K562 (cell line): ENCODE data around the gene PAFAH1B1. TPM values are rescaled to one million over a fixed set of nuclear protein-coding genes. Genes with fewer than 3 reads are reported as not detected.

Source experiments
- CCAR2 ChIP-seq: fragments of 200-400 bp; formaldehyde crosslinking; IDR thresholded peaks from 2 replicates; pipeline ENCODE4 v1.6.1; 2017; ENCODE audit warnings: mild to moderate bottlenecking, low read depth, low read length
- E2F3 ChIP-seq: fragments of 250-450 bp; sonication (Bioruptor Pico); IDR thresholded peaks from 2 replicates; pipeline ENCODE4 v1.4.0; 2020; ENCODE audit warnings: mild to moderate bottlenecking
- ELF1 ChIP-seq: fragments of 200-800 bp; sonication (Bioruptor generic); IDR thresholded peaks from 2 replicates; pipeline ENCODE4 v1.6.1; 2016; ENCODE audit warnings: missing genetic modification characterization, missing compliant biosample characterization
- ETV1 ChIP-seq: fragments of 450-650 bp; conservative IDR thresholded peaks from 2 replicates; pipeline ENCODE4 v1.6.1; 2016; ENCODE audit warnings: missing genetic modification characterization, control low read depth, low read depth, missing compliant biosample characterization
- FIP1L1 ChIP-seq: fragments of 200-400 bp; formaldehyde crosslinking; IDR thresholded peaks from 2 replicates; pipeline ENCODE4 v1.6.1; 2018; ENCODE audit warnings: mild to moderate bottlenecking, low read depth, low read length; ENCODE audit not compliant: poor library complexity, severe bottlenecking
- FOXA1 ChIP-seq: fragments of 450-650 bp; IDR thresholded peaks from 2 replicates; pipeline ENCODE4 v1.6.1; 2016; ENCODE audit warnings: mild to moderate bottlenecking, borderline replicate concordance
- NR1H2 ChIP-seq: sonication (generic); formaldehyde crosslinking; IDR thresholded peaks from 2 replicates; pipeline ENCODE4 v1.4.0; 2020; ENCODE audit warnings: mild to moderate bottlenecking, missing genetic modification reagents
- NR2F6 ChIP-seq: fragments of 450-650 bp; formaldehyde crosslinking; IDR thresholded peaks from 2 replicates; pipeline ENCODE4 v1.4.0; 2020; ENCODE audit warnings: mild to moderate bottlenecking
- PCBP2 ChIP-seq: fragments of 200-400 bp; formaldehyde crosslinking; IDR thresholded peaks from 2 replicates; pipeline ENCODE4 v1.6.1; 2018; ENCODE audit warnings: low read length, low read depth, mild to moderate bottlenecking, moderate library complexity; ENCODE audit not compliant: poor library complexity, severe bottlenecking
- POLR2H ChIP-seq: IDR thresholded peaks from 2 replicates; pipeline ENCODE4 v1.6.1; 2016; ENCODE audit warnings: missing genetic modification characterization, low read depth, mild to moderate bottlenecking, control low read depth, missing compliant biosample characterization, moderate library complexity
- POLR3A ChIP-seq: IDR thresholded peaks from 2 replicates; pipeline ENCODE4 v1.6.1; 2011; ENCODE audit warnings: borderline replicate concordance, mild to moderate bottlenecking, moderate library complexity; ENCODE audit not compliant: insufficient read length, insufficient read depth; ENCODE audit errors: extremely low read depth
- PRDM10 ChIP-seq: fragments of 450-650 bp; IDR thresholded peaks from 2 replicates; pipeline ENCODE4 v1.6.1; 2018; ENCODE audit not compliant: partially characterized antibody
- ZFP1 ChIP-seq: fragments of 450-650 bp; formaldehyde crosslinking; IDR thresholded peaks from 2 replicates; pipeline ENCODE4 v1.4.0; 2020; ENCODE audit warnings: mild to moderate bottlenecking, mixed read lengths
- ZFX ChIP-seq: sonication (generic); formaldehyde crosslinking; IDR thresholded peaks from 2 replicates; pipeline ENCODE4 v1.8.0; 2022; ENCODE audit warnings: mild to moderate bottlenecking, missing genetic modification reagents, moderate library complexity
- ZNF12 ChIP-seq: sonication (generic); formaldehyde crosslinking; IDR thresholded peaks from 2 replicates; pipeline ENCODE4 v1.4.0; 2020; ENCODE audit warnings: mild to moderate bottlenecking, missing genetic modification reagents
- ZNF436 ChIP-seq: fragments of 250-450, 450-650 bp; sonication (Bioruptor Pico); formaldehyde crosslinking; IDR thresholded peaks from 2 replicates; pipeline ENCODE4 v1.7.0; 2020; ENCODE audit warnings: mild to moderate bottlenecking
- ZNF696 ChIP-seq: fragments of 250-450 bp; sonication (Bioruptor Pico); conservative IDR thresholded peaks from 2 replicates; pipeline ENCODE4 v1.4.0; 2020; ENCODE audit warnings: mild to moderate bottlenecking, moderate library complexity
- ZZZ3 ChIP-seq: fragments of 450-650 bp; IDR thresholded peaks from 2 replicates; pipeline ENCODE4 v1.6.1; 2016; ENCODE audit warnings: antibody characterized with exemption, mild to moderate bottlenecking, moderate library complexity
- polyA plus RNA-seq, 8 experiments: library from polyadenylated mRNA; depleted of rRNA in 4 of 8; stranded (reverse) in 5 of 8; unstranded in 3 of 8; fragments of >200 nt; fragmentation: Nextera tagmentation in 2 of 8; fragmentation: Illumina TruSeq in 1 of 8; extraction: Ambion mirVana in 2 of 8; extraction: Trizol in 1 of 8; gene quantifications; 2 replicates each; pipeline versions ENCODE4 v1.2.1 to v1.2.3, GENCODE V29; 2011 to 2014; ENCODE audit warnings: inconsistent platforms in 1 of 8, missing spikeins in 1 of 8
- total RNA-seq, 7 experiments: library from RNA; depleted of rRNA in 6 of 7; stranded (reverse); fragments of >200 nt in 6 of 7; fragmentation: Illumina TruSeq in 2 of 7; extraction: Trizol in 2 of 7; gene quantifications; 2 replicates each; pipeline versions ENCODE4 v1.2.1 to v1.2.3, GENCODE V29; 2011 to 2021; ENCODE audit warnings: low replicate concordance in 1 of 7
- TF ChIP-seq, protein P1 (sequence below), 2 experiments: fragments of 200-800 bp in 1 of 2; sonication (Bioruptor generic) in 1 of 2; sonication (generic) in 1 of 2; formaldehyde crosslinking in 1 of 2; IDR thresholded peaks in 1 of 2; conservative IDR thresholded peaks in 1 of 2; 2 replicates each; pipeline versions ENCODE4 v1.5.0 to v1.6.1; 2016 to 2020; ENCODE audit warnings: missing compliant biosample characterization in 1 of 2, missing genetic modification characterization in 1 of 2, missing genetic modification reagents in 1 of 2
- TF ChIP-seq, protein P2 (sequence below): fragments of 450-650 bp; IDR thresholded peaks from 2 replicates; pipeline ENCODE4 v1.6.1; 2016; ENCODE audit warnings: low read depth, mild to moderate bottlenecking, moderate library complexity

Gene PAFAH1B1
- total and polyA plus RNA-seq, 9 of the 15 experiments (the other 6 are each of a cell fraction or from before 2014, with no cell fraction given), result 23.3 to 66.4 (median 40.2) TPM

GRCh38 chr17:2592971-2593820 lies at the start of gene PAFAH1B1 (continued):
- TF ChIP-seq POLR2H (tag) (0 out of 2 replicates have a peak, but pooled peaks have one; percentile 45), ZNF12 (CRISPR knock-in tag) (no peak), ETV1 (tag) (no peak), ZZZ3 (no peak), FOXA1 (no peak), ZFX (CRISPR knock-in tag) (peak; percentile 77), CCAR2 (no peak), PRDM10 (no peak), ZNF436 (CRISPR knock-in tag) (no peak), E2F3 (no peak), FIP1L1 (no peak), PCBP2 (no peak), NR1H2 (CRISPR knock-in tag) (no peak), ELF1 (tag) (no peak), ZNF696 (no peak), POLR3A (no peak), ZFP1 (CRISPR knock-in tag) (no peak), NR2F6 (CRISPR knock-in tag) (no peak)
- TF ChIP-seq, protein P1, sequence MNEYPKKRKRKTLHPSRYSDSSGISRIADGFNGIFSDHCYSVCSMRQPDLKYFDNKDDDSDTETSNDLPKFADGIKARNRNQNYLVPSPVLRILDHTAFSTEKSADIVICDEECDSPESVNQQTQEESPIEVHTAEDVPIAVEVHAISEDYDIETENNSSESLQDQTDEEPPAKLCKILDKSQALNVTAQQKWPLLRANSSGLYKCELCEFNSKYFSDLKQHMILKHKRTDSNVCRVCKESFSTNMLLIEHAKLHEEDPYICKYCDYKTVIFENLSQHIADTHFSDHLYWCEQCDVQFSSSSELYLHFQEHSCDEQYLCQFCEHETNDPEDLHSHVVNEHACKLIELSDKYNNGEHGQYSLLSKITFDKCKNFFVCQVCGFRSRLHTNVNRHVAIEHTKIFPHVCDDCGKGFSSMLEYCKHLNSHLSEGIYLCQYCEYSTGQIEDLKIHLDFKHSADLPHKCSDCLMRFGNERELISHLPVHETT (CRISPR knock-in tag; conservative IDR thresholded peaks at IDR 0.05 in 1 of 2, IDR thresholded peaks at IDR 0.05 in 1 of 2), result peak in 1 of 2 experiments; percentile 79; a peak in 1 of 4 replicates
- TF ChIP-seq, protein P2, sequence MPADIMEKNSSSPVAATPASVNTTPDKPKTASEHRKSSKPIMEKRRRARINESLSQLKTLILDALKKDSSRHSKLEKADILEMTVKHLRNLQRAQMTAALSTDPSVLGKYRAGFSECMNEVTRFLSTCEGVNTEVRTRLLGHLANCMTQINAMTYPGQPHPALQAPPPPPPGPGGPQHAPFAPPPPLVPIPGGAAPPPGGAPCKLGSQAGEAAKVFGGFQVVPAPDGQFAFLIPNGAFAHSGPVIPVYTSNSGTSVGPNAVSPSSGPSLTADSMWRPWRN, result no peak
